ENCODE results near the gene DDX42.
A peak's percentile ranks its signal among the peaks of the same experiment; 100 is the strongest.
"Not testable (repeated sequence)": the region's sequence is repeated elsewhere in the genome, so short reads cannot be mapped to it uniquely, and the experiment has no call there.

The DDX42 gene

DNA sequence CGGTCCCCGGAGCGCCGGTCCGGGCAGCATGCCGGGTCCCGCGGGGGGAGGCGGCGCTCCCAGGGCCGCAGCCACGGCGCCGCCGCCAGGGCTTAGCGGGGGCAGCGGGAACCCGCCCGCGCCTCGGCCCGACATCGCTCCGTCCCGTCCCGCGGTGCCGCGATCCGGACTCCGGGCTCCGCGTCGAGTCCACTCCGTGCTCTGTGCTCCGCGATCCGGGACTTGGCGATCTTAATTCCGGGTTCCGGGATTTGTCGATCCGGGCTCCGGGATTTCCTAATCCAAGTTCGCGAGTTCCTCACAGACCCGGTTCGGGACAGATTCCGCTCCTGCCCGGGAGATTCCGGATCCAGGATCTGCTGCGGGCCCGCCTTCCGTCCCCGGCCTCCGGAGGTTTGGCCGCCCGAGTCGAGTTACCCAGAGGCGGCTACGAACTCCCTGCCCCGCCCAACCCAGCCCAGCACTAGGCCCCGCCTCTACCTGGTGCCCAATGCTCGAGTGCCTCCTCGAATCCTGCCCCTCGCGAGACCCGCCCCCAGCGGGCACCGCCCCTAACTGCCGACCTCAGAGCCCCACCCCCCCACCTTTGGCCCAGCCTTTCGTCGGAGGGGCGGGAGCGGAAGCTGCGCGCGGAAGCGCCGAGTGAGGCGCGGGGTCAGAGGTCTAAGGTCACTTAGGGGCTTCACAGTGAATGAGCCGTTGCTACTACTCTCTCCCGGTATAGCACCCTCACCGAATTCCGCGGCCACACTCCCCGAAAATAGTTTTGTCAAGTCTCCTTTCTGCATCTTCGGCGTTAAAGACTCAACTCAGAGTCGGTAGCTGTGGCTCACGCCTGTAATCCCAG, 68.8 kb downstream of the DDX42 start, which contains the start of gene SMARCD2:
SMARCD2 (minus strand) TSS at position 146 of the 847 bp plus-strand sequence; CDS start at position 135, 11 bp downstream.
- DNase-seq, result peak; percentile 99

DNA sequence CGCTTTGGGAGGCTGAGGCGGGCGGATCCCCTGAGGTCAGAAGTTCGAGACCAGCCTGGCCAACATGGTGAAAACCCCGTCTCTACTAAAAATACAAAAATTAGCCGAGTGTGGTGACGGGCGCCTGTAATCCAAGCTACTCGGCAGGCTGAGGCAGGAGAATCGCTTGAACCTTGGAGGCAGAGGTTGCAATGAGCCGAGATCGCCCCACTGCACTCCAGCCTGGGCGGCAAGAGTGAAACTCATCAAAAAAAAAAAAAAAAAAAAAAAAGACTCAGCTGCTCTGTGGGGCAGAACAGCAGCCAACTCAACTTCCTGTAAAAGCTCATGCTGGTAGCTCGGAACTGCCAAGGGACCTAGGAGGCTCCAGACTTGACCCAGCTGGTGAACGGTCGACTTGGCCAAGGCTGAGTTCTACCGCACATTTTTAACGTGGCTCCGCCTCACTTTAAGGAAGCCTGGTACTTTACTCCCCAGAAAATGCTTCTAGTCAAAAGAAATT, 69.5 kb downstream of the DDX42 start:
- DNase-seq, result peak; percentile 51

DNA sequence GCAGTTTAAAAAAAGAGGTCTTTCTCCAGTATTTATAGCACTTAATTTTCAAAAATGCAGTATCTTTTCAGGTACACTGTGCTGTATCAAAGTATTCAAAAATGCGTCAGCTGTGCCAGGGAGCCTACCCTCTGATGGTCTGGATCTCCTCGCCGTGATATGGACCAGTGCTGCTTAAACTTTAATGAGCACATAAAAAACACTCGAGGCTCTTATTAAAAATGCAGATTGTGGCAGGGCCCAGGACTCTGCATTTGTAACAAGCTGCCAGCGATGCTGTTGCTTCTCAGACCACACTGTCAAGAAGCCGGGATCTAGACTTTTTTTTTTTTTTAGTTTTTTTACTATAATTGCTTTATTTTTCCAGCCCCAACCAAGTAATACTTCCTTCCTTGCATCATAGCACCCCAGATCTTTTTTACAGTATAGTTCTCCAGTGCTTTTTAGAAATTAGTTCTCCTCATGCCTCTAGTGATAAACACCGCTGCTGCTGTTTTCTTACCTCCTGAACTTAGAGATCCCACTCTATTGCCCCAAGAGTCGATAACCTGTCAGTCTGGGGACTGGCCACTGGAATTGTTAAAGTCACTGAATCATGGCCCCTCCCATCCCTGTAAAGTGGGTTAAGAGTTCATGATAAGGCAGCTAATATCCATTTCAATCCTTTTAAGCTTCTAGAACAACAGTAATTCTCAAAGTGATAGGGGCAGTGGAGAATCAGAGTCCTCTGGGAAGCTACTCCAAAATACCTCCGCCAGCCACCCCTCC, 70.1 kb downstream of the DDX42 start:
- DNase-seq, result no peak

DNA sequence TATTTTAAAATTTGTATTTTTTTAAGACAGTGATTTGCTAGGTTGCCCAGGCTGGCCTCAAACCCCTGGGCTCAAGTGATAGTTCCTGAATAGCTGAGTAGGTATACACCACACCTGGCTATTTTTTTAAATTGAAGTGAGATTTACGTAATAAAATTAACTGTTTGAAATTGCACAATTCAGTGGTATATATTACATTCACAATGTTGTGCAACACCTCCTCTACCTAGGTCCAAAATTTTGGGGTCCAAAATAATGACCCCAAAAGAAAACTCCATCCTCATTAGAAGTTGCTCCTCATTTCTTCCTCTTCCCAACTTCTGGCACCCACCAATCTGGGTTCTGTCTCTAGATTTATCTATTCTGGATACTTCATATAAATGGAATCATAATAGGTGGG, 71.5 kb downstream of the DDX42 start:
- no peak for DNase-seq

DNA sequence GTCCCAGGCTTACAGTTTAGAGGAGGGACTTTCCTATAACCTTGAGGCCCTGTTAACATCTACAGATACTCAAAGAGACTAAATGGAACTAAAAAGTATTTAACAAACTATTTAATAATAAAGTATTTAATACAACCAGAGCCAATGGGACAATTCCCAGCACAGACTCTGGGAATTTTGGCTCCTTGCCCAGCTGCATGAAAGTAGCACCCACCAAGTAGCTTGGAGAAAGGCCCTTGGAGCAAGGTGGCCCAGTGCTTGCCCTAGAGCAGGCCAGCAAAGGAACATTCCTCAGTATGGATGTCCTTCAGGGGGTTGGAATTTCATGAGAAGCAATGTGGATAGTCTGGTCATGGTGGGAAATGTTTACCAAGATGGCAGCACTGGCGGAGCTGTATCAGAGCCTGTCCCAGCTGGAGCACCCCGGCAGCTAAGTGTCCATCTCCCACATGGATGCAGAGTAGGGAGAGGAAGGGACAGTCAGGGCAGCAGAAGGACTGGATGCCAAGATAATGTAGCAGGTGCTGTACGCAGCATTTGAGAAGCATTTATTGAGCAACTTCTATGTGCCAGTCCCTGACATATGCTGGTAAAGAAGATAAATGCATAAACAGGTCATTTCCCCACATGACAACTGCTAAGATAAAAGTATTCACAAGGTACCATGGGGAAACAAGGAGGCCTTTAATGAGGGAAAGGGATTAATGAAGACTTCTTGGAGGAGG, 73.7 kb downstream of the DDX42 start:
- DNase-seq, result no peak

DNA sequence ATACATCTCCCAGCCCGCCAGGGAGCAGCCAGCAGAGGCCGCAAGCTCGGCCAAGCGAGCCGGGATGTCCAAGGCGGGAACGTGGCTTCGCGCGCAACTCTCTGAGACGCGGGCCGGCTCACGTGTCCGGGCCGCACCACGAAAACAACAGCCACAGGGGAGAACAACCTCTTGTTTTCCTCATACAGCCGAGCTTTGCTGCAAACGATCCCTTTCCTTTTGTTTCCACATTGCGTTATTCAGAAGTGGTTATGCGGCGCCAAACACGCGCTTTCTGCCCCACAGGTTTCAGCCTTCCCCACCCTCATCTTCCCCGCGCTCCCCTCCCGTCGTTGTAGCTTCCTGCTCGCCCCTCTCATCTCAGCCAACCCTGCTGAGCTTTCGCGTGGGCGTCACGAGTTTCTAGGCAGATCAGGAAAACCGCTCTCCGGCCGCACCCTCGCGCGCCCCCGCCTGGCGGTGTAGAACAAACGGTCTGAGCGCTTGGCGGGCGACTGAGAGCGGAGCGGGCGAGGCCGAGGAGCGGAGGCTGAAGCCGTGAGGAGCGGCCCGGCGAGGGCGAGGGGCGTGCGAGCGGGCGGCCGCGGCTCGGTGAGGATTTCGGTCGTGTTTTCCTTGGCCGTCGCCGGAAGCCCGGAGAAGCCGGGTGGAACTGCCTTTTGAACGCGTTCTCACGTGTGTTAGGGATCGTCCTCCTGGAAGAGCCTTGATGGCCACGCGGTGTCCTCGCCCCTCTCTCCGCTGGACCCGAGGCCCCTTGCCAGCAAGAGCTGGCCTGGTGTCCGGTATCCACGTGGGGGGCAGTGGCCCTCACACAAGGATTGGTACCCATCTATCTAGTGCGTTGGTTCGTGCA, 75.1 kb downstream of the DDX42 start:
- peak; percentile 95 for DNase-seq

DNA sequence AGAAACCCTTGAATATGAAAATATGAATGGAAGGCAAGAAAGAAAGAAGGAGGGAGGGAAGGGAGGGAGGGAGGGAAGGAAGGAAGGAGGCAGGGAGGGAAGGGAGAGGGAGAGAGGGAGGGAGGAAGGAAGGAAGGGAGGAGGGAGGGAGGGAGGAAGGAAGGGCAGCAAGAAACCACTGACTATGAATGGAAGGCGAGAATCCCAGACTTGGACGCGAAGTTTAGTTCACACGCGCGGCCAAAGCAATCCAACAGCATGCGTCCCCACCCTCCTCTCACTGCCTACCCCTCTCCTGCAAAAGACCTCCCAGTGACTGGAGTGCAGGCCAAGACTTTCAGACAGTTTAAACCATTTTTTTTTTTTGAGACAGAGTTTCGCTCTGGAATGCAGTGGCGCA, 76.4 kb downstream of the DDX42 start:
- no peak for DNase-seq

DNA sequence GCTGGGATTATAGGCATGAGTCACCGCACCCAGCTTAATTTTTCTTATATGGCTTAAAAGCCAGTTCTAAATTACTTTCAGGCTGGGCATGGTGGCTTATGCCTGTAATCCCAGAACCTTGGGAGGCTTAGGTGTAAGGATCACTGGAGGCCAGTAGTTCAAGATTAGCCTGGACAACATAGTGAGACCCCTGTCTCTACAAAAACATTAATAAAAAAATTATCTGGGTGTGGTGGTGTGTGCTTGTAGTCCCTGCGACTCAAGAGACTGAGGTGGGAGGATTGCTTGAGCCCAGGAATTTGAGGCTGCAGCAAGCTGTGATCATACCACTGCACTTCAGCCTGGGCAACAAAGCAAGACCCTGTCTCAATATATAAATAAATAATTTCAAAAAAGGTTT, 79.3 kb downstream of the DDX42 start:
- DNase-seq, result no peak

DNA sequence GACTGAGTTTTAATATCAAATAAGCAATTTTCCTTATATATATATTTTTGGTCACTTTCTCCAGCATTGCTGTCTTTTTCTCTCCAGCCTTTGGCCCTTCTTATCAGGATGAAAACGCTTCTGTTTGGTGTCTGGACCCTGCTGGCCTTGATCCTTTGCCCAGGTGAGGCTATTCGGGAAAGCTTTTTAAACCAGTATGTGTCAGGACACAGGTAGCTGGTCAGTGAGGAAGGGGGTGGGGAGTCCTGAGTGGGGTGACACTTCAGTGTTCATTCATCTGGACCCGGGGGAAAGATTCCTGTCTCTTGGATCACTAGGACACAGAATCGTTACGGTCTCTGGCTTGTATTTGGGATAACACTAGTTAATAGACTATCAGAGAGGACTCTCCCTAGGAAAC, 80.7 kb downstream of the DDX42 start:
- no peak for DNase-seq

DNA sequence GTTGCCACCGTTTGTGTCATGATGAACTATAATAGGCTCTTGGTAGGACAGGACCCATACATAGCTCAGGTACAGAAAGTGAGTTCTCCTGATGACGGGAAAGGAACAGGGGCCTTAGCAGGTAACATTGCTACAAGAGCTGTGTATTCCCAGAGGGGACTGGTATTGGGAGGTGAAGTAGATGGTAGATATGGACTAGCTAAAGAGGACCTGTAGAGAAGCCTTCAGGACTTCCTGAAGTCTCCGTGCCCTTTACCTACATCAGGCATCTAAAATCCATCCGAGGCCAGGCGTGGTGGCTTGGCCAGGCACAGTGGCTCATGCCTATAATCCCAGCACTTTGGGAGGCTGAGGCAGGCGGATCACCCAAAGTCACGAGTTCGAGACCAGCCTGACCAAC, 81.2 kb downstream of the DDX42 start:
- no peak for DNase-seq

DNA sequence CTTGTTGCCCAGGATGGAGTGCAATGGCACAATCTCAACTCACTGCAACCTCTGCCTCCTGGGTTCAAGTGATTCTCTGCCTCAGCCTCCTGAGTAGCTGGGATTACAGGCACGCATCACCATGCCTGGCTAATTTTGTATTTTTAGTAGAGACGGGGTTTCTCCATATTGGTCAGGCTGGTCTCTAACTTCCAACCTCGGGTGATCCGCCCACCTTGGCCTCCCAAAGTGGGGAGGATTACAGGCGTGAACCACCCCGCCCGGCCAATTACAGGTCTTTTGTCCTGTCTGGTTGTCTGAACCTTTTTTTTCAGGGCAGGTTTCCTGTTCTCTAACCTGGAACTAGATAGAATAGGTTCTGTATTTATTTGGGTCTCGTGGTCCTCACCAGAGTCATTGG, 82.5 kb downstream of the DDX42 start:
- not testable (repeated sequence) for DNase-seq

DNA sequence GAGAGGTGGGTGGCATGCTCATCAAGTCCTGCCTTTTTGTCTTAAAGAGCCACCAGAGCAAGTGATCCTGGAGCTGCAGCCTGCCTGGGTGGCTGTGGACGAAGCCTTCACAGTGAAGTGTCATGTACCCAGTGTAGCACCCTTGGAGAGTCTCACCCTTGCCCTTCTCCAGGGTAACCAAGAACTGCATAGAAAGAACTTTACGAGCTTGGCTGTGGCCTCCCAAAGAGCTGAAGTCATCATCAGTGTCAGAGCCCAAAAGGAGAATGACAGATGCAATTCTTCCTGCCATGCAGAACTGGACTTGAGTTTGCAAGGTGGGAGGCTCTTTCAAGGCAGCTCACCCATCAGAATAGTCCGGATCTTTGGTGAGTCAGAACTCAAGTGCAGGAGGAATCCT, 85.3 kb downstream of the DDX42 start:
- DNase-seq, result no peak

DNA sequence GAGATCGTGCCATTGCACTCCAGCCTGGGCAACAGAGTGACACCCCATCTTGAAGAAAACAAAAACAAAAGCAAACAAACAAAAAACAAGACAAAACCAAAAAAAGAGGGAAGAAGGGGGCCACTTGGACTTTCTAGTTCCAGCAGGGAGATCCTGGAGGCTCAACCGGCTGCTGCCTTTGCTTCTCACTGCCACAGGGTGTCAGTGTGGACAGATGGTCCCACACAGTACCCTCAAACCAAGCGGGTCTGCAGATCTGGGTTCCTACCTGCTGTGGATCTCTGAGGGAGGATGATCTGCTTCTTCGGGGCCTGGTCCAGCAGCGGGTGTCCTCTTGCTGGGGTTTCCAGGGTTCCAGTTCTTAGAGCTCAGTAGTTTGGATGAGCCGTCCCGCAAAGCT, 92.7 kb downstream of the DDX42 start:
- not testable (repeated sequence) for DNase-seq

Measured in CD4-positive, alpha-beta T cell treated with Interleukin-10 for 1 hour (primary cell).